ENCODE results near the gene SYP. TPM values are rescaled to one million over a fixed set of nuclear protein-coding genes. Genes with fewer than 3 reads are reported as not detected.

Gene SYP
- total RNA-seq, 4 donors from 2014 or later: 0.46 to 3.3 (median 2.2) TPM

GRCh38 chrX:49210406-49210805 is 10.4 kb upstream of the SYP start:
- TF ChIP-seq CTCF (IDR thresholded peaks at IDR 0.05): no peak
- DNase-seq (ENCODE audit: low spot score): no peak
- ATAC-seq (ENCODE audit: low FRiP score): no peak

- DNase-seq (ENCODE audit: low spot score) (no peak), ATAC-seq (ENCODE audit: low FRiP score) (no peak)
Observed at GRCh38 chrX:49209434-49210251, 9.7 kb upstream of the SYP start.

GRCh38 chrX:49208399-49208798 is 8.4 kb upstream of the SYP start:
- no peak for TF ChIP-seq CTCF (IDR thresholded peaks at IDR 0.05)
- DNase-seq (ENCODE audit: low spot score) (no peak), ATAC-seq (ENCODE audit: low FRiP score) (no peak)

More at GRCh38 chrX:49209434-49210251, 9.7 kb upstream of the SYP start:
- TF ChIP-seq CTCF (IDR thresholded peaks at IDR 0.05): no peak

- TF ChIP-seq CTCF (IDR thresholded peaks at IDR 0.05): no peak
- ATAC-seq (ENCODE audit: low FRiP score) (no peak), DNase-seq (ENCODE audit: low spot score) (no peak)
Observed at GRCh38 chrX:49206543-49206942, 6.5 kb upstream of the SYP start.

DNA sequence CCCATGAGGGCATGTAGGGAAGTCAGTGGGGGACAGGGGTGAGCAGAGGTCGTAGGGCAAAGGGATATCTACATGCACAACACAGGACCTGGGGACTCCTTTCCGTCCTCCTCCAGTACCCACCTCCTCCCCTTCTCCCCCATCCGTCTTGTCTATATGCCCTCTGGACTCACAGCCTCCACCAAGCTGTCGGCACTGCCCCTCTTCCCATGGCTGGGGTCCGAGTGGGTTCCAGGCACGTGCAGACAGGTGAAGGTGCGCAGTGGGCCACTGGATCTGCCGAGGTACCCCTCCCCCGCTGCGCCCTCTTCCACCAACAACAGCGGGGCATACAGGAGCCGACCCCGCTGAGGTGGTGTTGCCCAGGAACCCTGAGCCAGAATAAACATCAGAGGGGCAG is 5.5 kb upstream of the SYP start:
- TF ChIP-seq CTCF (IDR thresholded peaks at IDR 0.05): no peak
- DNase-seq (ENCODE audit: low spot score): no peak

DNA sequence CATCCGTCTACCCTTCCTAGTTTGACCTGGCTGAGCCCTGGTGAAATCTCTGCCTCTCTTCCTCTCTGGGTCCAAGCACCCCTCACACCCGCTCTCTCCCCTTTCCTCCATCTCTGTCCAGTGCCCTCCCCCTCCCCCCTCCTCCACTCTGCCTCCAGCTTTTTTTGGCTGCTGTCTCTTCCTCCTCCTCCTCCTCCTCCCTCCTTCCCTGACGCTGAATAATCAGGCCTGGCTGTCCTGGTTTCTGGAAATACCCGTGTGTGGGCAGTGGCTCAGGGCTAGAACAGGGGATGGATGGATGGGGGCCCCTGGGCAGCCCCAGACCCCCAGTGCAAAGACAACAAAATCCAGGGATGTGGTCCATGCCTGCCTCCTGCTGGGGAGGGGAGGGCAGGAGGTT is 4.7 kb upstream of the SYP start:
- TF ChIP-seq CTCF (IDR thresholded peaks at IDR 0.05): no peak
- no peak for DNase-seq (ENCODE audit: low spot score)
- no peak for ATAC-seq (ENCODE audit: low FRiP score)

More for the DNA sequence above, 5.5 kb upstream of the SYP start:
- ATAC-seq (ENCODE audit: low FRiP score): no peak

DNA sequence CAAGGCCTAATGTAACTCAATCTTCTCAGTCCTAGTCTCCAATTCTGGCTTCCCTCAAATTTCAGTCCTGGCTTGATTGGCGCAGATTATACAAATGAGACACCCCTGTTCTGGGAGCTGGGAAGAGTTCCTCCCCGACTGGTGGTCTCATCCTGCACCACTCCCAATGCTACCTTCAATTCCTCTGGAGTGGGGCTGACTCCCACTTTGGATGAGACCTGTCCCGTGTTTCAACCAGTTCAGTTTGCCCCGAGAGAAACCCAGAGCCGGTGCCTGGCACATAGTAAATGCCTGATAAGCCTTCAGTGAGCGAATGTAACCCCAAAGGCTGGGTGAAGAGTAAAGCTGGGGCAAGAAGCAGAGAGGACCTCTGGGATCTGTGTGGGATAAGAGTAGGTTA is 4.0 kb upstream of the SYP start:
- ATAC-seq (ENCODE audit: low FRiP score): no peak
- no peak for DNase-seq (ENCODE audit: low spot score)
- no peak for TF ChIP-seq CTCF (IDR thresholded peaks at IDR 0.05)

Data from omental fat pad (tissue), 4 donors.